K562 (cell line): ENCODE measurements around the gene TBL2.

ENCODE experiments used
- CAMTA2 ChIP-seq: fragments of 250-450 bp; sonication (Bioruptor Pico); conservative IDR thresholded peaks from 2 replicates; pipeline ENCODE4 v1.5.1; 2022
- HNRNPH1 ChIP-seq: fragments of 200-400 bp; formaldehyde crosslinking; optimal IDR thresholded peaks from 2 replicates; pipeline ENCODE3; 2017; ENCODE audit warnings: low read depth, mild to moderate bottlenecking, low read length, moderate library complexity
- HNRNPLL ChIP-seq: fragments of 200-400 bp; formaldehyde crosslinking; IDR thresholded peaks from 2 replicates; pipeline ENCODE4 v1.6.1; 2017; ENCODE audit warnings: low read length, low read depth, mild to moderate bottlenecking; ENCODE audit not compliant: poor library complexity, severe bottlenecking
- NCOA4 ChIP-seq: fragments of 450-650 bp; IDR thresholded peaks from 2 replicates; pipeline ENCODE4 v1.6.1; 2018; ENCODE audit warnings: mild to moderate bottlenecking; ENCODE audit not compliant: partially characterized antibody
- POLR2A ChIP-seq: fragments of 450-650 bp; conservative IDR thresholded peaks from 2 replicates; pipeline ENCODE4 v1.6.1; 2016
- SNAPC5 ChIP-seq: fragments of 250-450 bp; sonication (Bioruptor Pico); IDR thresholded peaks from 2 replicates; pipeline ENCODE4 v1.8.0; 2021; ENCODE audit warnings: moderate library complexity, mild to moderate bottlenecking, inconsistent platforms
- SREBF1 ChIP-seq: fragments of 150-350 bp; IDR thresholded peaks from 2 replicates; pipeline ENCODE4 v1.6.1; 2014; ENCODE audit warnings: antibody characterized with exemption, low read depth, low read length, borderline replicate concordance
- XRCC5 ChIP-seq: fragments of 200-400 bp; formaldehyde crosslinking; IDR thresholded peaks from 2 replicates; pipeline ENCODE4 v1.6.1; 2017; ENCODE audit warnings: low read depth, mild to moderate bottlenecking, low read length
- YY1 ChIP-seq, 3 experiments: IDR thresholded peaks; 2 replicates each; pipeline ENCODE4 v1.6.1; 2011; ENCODE audit warnings: low read length in 2 of 3, mild to moderate bottlenecking in 2 of 3, moderate library complexity in 2 of 3, borderline replicate concordance in 1 of 3, control low read depth in 1 of 3, low read depth in 1 of 3; ENCODE audit not compliant: insufficient read depth in 3 of 3, insufficient replicate concordance in 2 of 3, control insufficient read depth in 1 of 3, insufficient read length in 1 of 3; ENCODE audit errors: extremely low read depth in 1 of 3
- ZNF695 ChIP-seq: fragments of 450-650 bp; formaldehyde crosslinking; IDR thresholded peaks from 2 replicates; pipeline ENCODE4 v1.4.0; 2020; ENCODE audit warnings: mild to moderate bottlenecking, moderate library complexity
- TF ChIP-seq, protein P1 (sequence below), 3 experiments: IDR thresholded peaks in 2 of 3; conservative IDR thresholded peaks in 1 of 3; 2 replicates each; pipeline ENCODE4 v1.5.1; 2011 to 2012; ENCODE audit warnings: low read length in 3 of 3, mild to moderate bottlenecking in 3 of 3, control low read depth in 2 of 3, improper control_type of control experiment in 1 of 3, inconsistent platforms in 1 of 3, low read depth in 1 of 3, mixed read lengths in 1 of 3, moderate library complexity in 1 of 3; ENCODE audit not compliant: insufficient read depth in 2 of 3

- TF ChIP-seq, protein P1, sequence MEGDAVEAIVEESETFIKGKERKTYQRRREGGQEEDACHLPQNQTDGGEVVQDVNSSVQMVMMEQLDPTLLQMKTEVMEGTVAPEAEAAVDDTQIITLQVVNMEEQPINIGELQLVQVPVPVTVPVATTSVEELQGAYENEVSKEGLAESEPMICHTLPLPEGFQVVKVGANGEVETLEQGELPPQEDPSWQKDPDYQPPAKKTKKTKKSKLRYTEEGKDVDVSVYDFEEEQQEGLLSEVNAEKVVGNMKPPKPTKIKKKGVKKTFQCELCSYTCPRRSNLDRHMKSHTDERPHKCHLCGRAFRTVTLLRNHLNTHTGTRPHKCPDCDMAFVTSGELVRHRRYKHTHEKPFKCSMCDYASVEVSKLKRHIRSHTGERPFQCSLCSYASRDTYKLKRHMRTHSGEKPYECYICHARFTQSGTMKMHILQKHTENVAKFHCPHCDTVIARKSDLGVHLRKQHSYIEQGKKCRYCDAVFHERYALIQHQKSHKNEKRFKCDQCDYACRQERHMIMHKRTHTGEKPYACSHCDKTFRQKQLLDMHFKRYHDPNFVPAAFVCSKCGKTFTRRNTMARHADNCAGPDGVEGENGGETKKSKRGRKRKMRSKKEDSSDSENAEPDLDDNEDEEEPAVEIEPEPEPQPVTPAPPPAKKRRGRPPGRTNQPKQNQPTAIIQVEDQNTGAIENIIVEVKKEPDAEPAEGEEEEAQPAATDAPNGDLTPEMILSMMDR (IDR thresholded peaks at IDR 0.05 in 2 of 3, conservative IDR thresholded peaks at IDR 0.05 in 1 of 3; ENCODE audit: insufficient read depth in 2 of 3, low read depth in 1 of 3, low read length in 3 of 3): no peak
- TF ChIP-seq HNRNPLL (no peak), ZNF695 (no peak), SNAPC5 (CRISPR knock-in tag) (no peak), XRCC5 (no peak), CAMTA2 (CRISPR knock-in tag) (no peak), YY1 (IDR thresholded peaks at IDR 0.05; ENCODE audit: borderline replicate concordance in 1 of 3, control insufficient read depth in 1 of 3, extremely low read depth in 1 of 3, insufficient read depth in 3 of 3, insufficient read length in 1 of 3, insufficient replicate concordance in 2 of 3, low read depth in 1 of 3, low read length in 2 of 3) (no peak), SREBF1 (no peak), POLR2A (no peak), NCOA4 (no peak), HNRNPH1 (no peak)
These were observed 21.3 kb downstream of the TBL2 start for GRCh38 chr7:73557108-73557396.
